Measurements from ENCODE around the gene KLRC3.
"Not testable (repeated sequence)": the region's sequence is repeated elsewhere in the genome, so short reads cannot be mapped to it uniquely, and the experiment has no call there.

Gene KLRC3

DNA sequence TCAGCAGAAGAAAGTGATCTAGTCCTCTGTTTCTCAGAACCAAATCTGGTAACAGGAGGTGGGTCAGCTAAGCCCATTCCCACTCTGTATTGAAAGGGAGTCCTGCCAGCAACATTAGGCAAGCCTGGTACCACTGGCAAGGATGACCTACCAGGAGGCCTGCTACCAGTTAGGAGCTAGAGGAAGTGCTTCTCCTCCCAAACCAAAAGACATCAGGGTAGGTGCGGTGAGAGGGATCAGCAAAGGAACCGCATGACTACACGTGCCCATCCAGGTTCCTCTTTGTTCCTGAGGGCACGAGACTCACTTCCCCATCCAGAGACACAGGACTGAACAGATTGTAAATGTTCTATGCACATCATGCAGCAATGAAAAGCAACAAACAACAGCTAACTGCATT is 13.7 kb downstream of the KLRC3 start:
- DNase-seq, result peak; percentile 74
- in situ Hi-C loops (cut with MboI; ENCODE audit: low pct_unique_long_range_greater_than_20kb, low sequenced_read_pairs), result loop anchor here (10.0 kb wide), 1 partner anchor 52 kb away; no protein-coding TSS in a partner anchor

DNA sequence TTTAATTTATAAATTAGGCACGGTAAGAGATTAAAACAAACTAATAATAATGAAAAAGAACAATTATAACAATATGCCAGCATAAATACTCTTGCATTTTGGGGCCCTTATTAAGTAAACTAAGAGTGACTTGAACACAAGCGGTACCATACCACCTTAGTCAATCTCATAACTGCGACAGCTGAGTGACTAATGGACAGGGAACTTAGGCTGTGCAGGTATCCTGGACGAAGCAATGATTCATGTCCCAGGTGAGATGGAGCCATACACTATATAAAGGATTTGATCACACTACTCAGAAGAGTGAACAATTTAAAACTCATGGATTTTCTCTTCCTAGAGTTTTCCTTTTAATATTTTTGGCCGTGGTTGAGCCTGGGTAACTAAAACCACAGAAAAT is 15.1 kb downstream of the KLRC3 start:
- in situ Hi-C loops (cut with MboI; ENCODE audit: low pct_unique_long_range_greater_than_20kb, low sequenced_read_pairs), result loop anchor here (10.0 kb wide), 1 partner anchor 50 kb away; no protein-coding TSS in a partner anchor
- no peak for DNase-seq

DNA sequence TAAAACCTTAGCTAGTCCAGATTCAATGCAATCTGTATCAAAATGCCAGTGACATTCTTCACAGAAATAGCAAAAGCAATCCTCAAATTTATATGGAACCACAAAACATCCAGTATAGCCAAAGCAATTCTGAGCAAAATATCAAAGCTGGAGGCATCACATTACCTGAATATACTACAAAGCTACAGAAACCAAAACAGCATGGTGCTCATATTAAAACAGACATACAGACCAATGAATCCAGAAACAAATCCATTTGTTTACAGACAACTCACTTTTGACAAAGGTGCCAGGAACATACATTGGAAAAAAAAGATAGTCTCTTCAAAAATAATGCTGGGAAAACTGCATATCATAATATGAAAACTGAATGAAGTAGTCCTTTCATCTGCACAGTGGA is 15.6 kb downstream of the KLRC3 start:
- in situ Hi-C loops (cut with MboI; ENCODE audit: low pct_unique_long_range_greater_than_20kb, low sequenced_read_pairs), result loop anchor here (10.0 kb wide), 1 partner anchor 50 kb away; no protein-coding TSS in a partner anchor
- no peak for DNase-seq

DNA sequence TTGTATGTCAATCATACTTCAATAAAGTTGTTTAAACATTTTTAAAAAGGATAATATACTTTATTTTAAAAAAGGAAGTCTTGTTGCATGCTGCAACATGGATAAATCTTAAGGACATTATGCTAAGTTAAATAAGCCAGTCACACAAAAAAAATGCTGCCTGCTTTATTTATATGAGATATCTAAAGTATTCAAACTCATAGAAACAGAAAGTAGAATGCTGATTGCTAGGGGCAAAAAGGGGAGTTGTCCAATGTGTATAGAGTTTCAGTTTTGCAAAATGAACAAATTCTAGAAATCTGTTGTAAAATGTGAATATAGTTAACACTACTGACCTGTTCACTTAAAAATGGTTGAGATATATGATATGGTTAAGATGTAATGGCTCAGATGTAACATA is 19.6 kb downstream of the KLRC3 start:
- in situ Hi-C loops (cut with MboI; ENCODE audit: low pct_unique_long_range_greater_than_20kb, low sequenced_read_pairs), result loop anchor here (10.0 kb wide), 1 partner anchor 46 kb away; no protein-coding TSS in a partner anchor
- DNase-seq, result no peak

DNA sequence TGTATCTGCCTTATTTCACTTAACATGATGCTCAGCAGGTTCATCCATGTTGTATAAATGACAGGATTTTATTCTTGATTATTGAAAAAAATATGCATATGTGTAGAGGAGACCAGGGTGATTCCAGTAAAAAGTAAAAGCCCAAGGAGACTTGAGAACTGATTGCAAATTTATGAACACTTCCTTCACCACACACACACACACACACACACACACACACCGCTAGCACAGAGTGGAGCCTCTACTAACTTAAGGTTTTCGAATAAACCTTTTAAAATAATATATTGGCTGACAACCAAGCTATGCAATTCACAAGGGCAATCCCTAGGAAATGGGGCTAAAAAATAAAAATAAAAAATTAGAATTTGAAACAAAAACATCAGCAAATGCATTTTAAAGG is 22.2 kb downstream of the KLRC3 start:
- in situ Hi-C loops (cut with MboI; ENCODE audit: low pct_unique_long_range_greater_than_20kb, low sequenced_read_pairs), result no loop called here
- no peak for DNase-seq

DNA sequence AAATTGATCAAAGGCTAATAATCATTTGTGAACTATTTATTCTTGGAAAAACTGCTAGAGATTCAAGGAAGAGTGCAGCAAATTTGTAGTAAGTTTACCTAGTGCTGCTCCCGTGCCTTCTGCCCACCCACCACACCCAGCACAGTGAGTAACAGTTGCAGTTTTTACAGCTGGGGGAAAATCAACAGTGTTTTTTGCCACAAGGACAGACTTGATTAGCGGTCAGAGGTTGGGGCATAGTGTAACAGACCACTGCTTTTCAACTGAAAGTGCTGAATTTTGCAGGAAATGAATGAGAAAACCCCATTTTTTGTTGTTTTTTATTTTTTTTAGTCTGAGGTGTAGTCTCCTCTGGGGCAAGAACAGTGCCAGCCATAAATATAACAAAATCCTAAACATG is 23.1 kb downstream of the KLRC3 start:
- no peak for DNase-seq
- in situ Hi-C loops (cut with MboI; ENCODE audit: low pct_unique_long_range_greater_than_20kb, low sequenced_read_pairs), result no loop called here

DNA sequence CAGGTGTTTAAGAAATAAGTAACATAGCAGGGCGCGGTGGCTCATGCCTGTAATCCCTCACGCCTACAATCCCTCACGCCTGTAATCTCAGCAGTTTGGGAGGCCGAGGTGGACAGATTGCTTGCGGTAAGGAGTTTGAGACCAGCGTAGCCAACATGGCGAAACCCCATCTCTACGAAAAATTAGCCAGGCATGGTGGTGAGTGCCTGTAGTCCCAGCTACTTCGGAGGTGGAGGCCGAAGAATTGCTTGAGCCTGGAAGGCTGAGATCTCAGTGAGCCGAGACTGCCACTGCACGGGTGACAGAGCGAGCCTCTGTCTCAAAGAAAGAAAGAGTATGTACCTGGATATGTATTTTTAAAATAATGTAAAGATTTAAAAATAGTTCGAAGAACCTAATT is 24.2 kb downstream of the KLRC3 start:
- in situ Hi-C loops (cut with MboI; ENCODE audit: low pct_unique_long_range_greater_than_20kb, low sequenced_read_pairs), result not testable (repeated sequence)

DNA sequence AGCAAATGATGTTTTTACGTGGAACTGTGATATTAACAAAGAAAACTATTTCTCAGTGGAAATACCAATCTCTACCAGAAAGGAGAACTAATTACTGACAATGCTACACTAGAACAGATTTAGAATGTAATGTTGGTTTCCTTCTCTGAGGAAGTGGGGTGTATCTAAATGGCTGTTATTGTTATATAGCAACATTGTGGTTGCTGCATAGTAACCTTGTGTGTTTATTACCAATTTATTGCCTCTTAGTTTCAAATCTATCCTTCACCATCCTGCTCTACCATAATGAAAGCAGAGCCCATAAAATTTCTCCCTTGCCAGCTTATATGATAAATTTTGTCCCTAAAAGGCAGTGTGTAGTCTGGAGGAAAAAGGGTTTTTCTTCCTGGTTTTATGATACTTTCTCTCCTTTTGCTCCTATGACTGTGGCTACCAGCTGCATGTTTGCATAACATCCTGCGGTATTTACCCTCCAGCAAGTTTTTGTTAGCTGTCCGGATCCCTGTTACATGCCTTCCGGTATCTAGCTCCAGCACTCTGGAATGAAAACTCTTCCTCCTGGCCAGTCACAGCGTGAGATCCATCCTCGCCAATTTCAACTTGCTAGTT is 24.9 kb downstream of the KLRC3 start:
- peak; percentile 67 for DNase-seq
- in situ Hi-C loops (cut with MboI; ENCODE audit: low pct_unique_long_range_greater_than_20kb, low sequenced_read_pairs), result no loop called here

More for the DNA sequence above, 24.2 kb downstream of the KLRC3 start:
- not testable (repeated sequence) for DNase-seq

DNA sequence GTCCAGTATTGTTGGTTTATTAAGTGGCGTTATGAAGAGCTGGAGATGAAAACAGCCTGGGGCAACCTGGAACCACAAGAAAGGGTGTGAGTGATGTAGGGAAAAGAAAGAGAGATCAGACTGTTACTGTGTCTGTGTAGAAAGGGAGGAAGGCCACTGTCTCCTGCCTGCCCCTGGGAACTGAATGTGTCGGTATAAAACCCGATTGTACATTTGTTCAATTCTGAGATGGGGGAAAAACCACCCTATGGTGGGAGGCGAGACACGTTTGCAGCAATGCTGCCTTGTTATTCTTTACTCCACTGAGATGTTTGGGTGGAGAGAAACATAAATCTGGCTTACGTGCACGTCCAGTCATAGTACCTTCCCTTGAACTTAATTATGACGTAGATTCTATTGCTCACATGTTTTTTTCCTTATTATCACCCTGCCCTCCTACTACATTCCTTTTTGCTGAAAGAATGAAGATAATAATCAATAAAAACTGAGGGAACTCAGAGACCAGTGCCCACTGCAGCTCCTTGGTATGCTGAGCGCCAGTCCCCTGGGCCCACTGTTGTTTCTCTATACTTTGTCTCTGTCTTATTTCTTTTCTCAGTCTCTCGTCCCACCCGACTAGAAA is 25.8 kb downstream of the KLRC3 start:
- DNase-seq; in situ Hi-C loops (cut with MboI; ENCODE audit: low pct_unique_long_range_greater_than_20kb, low sequenced_read_pairs): not testable (repeated sequence)

DNA sequence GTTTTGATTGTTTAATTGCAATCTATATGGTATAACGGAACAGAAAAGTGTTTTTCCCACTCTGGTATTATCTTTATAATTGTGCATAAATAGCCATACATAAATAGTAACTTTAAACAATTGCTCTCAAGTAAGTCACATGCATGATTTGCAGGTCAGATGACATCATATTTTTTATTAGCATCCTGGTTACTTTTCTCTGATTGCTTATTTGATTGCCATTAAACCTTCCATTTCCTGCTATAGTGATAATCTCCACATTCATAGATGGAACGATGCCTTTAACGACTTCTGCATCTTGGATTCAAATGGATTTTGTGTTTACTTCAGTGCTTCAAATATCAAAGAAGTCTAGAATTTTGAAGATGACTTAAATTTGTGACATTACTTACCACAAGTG is 27.1 kb downstream of the KLRC3 start:
- no peak for DNase-seq
- in situ Hi-C loops (cut with MboI; ENCODE audit: low pct_unique_long_range_greater_than_20kb, low sequenced_read_pairs), result no loop called here

DNA sequence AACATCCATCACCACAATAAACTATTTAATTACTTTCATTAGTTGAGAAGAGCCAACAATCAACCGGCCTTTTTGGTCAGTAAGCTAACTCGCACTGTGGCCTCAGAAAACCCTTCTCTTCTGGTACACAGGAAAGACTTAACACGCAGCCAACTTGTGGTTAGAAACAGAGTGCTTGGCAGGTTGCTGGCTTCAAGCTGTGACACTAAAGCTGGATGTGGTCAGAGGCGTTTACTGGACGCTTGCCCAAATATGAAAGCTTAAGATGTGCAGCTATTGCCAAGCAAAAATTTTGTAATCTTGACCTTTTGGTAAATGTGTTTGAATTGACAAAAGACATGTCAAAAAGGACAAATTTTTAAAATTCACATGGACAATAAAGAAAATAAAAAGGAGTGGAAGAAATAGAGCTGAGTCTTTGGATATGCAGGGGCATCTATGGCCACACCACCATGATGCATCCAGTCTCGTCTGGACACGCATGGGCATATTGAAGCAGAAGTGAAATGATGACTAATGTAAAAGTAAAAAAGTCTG is 27.9 kb downstream of the KLRC3 start:
- in situ Hi-C loops (cut with MboI; ENCODE audit: low pct_unique_long_range_greater_than_20kb, low sequenced_read_pairs), result no loop called here
- peak; percentile 70 for DNase-seq

DNA sequence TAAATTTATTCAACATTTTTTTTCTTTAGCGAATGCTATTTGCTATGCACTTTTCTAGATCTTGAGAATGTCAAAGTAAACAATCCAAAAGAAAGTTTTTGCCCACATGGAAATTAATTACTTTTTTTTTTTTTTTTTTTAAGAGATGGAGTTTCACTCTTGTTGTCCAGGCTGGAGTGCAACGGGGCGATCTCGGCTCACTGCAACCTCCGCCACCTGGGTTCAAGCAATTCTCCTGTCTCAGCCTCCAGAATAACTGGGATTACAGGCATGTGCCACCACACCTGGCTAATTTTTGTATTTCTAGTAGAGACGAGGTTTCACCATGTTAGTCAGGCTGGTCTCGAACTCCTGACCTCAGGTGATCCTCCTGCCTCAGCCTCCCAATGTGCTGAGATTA is 29.4 kb downstream of the KLRC3 start:
- DNase-seq; in situ Hi-C loops (cut with MboI; ENCODE audit: low pct_unique_long_range_greater_than_20kb, low sequenced_read_pairs): not testable (repeated sequence)

DNA sequence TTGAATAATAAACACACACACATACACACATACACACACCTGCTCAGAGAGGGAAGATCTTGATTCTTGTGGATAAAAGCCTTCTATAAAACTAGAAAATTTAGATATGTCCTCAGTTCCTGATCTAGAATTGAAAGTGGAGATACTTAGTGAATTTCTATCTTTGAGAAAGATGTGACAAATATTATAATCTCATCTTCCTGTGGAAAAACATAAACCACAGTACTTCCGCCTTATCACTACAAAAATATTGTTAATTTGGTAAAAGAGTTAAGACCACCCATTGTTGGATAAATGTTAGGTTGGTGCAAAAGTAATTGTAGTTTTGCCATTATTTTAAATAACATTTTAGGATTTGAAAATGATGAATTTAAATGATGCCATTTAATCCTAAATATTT is 30.5 kb downstream of the KLRC3 start, which contains the start of gene KLRK1:
Gene KLRK1, minus strand, starts transcription at position 138 of the 400 bp plus-strand sequence. CDS start 1,231 bp downstream, outside the sequence.
- in situ Hi-C loops (cut with MboI; ENCODE audit: low pct_unique_long_range_greater_than_20kb, low sequenced_read_pairs), result no loop called here

DNA sequence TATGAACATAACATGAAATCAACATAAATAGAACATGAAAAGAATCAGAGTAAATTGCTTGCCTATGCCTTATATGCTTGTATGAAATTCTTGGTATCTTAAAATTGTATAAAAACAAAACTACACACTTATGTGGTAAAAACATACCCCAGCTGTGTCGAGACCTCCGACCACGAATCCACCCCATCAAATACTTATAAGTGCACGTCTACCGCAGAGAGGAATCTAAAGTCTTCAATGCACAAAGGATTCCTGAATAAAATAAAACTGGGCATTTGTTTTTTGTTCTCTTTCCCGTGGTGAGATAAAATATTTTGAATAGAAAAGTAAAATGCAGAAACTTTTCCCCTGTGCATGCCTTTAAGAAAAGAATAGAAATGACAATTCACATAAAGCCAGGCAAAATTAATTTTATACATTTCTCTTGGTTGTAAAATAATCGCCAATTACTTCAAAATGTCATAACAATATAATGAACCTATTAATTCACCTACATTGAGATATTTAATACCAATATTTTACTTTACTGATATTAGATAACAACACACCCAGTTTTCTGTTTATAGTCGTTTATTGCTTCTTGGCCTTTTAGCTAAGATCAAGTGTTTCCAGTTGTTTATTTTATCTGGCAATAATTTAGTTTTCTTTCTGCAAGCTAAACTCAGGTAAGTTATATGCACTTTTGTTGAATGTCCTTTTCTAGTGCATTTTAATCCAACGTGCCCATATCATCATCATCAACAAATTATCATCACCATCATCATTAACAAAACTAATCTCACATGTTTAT is 31.6 kb downstream of the KLRC3 start:
- no peak for DNase-seq
- in situ Hi-C loops (cut with MboI; ENCODE audit: low pct_unique_long_range_greater_than_20kb, low sequenced_read_pairs), result no loop called here

More for the DNA sequence above, 30.5 kb downstream of the KLRC3 start, which contains the start of gene KLRK1:
- no peak for DNase-seq

DNA sequence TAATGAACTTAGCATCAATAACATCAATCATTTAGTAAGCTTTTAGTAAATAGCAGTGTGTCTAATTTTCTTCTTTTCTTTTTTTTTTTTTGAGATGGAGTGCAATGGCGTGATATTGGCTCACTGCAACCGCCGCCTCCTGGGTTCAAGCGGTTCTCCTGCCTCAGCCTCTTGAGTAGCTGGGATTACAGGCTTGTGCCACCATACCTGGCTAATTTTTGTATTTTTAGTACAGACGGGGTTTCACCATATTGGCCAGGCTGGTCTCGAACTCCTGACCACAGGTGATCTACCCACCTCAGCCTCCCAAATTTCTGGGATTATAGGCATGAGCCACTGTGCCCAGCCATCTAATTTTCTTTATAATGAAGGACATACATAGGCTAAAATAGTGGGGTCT is 32.9 kb downstream of the KLRC3 start:
- DNase-seq; in situ Hi-C loops (cut with MboI; ENCODE audit: low pct_unique_long_range_greater_than_20kb, low sequenced_read_pairs): not testable (repeated sequence)

DNA sequence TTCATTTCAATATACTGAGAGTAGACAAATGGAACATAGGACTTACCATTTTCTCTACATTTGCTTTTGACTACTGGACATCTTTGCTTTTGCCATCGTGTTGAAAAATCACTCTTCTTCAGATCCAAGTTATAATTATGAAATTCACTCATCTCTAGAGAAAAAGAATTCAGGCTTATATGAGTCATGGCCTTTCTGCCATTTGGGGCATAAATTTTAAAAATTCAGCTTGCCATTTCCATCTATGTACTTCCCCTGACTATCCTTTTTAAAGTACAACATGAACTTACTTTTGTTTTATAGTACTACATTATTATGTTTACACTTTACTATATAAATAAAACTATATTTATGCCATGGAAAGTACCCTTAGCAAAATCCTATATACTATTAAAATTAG is 33.5 kb downstream of the KLRC3 start:
- DNase-seq, result no peak
- in situ Hi-C loops (cut with MboI; ENCODE audit: low pct_unique_long_range_greater_than_20kb, low sequenced_read_pairs), result no loop called here

DNA sequence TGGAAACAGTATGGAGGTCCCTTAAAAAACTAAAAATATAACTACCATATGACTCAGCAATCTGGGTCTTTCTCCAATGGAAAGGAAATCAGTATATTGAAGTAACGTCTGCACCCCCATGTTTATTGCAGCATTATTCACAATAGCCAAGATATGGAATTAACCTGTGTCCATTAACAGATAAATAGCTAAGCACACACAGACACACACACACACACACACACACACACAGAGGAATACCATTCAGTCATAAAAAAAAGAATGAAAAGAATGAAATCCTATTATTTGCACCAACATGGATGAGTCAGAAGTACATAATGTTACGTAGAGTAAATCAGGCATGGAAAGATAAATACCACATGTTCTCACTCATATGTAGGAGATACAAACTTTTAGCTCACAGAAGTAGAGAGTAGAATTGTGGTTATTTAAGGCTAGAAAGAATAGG is 35.2 kb downstream of the KLRC3 start:
- in situ Hi-C loops (cut with MboI; ENCODE audit: low pct_unique_long_range_greater_than_20kb, low sequenced_read_pairs), result no loop called here
- no peak for DNase-seq

DNA sequence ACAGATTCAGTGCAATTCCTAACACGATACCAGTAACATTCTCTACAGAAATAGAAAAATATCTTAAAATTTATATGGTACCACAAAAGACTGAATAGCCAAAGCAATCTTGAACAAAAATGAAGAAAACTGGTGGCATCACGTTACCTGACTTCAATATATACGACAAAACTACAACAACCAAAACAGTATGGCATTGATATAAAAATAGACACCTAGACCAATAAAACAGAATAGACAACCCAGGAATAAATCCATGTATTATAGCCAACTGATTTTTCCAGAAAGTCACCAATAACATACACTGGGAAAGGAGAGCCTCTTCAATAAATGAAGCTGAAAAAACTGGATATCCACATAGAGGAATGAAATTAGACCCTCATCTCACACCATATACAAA is 36.2 kb downstream of the KLRC3 start:
- no peak for DNase-seq
- in situ Hi-C loops (cut with MboI; ENCODE audit: low pct_unique_long_range_greater_than_20kb, low sequenced_read_pairs), result no loop called here

DNA sequence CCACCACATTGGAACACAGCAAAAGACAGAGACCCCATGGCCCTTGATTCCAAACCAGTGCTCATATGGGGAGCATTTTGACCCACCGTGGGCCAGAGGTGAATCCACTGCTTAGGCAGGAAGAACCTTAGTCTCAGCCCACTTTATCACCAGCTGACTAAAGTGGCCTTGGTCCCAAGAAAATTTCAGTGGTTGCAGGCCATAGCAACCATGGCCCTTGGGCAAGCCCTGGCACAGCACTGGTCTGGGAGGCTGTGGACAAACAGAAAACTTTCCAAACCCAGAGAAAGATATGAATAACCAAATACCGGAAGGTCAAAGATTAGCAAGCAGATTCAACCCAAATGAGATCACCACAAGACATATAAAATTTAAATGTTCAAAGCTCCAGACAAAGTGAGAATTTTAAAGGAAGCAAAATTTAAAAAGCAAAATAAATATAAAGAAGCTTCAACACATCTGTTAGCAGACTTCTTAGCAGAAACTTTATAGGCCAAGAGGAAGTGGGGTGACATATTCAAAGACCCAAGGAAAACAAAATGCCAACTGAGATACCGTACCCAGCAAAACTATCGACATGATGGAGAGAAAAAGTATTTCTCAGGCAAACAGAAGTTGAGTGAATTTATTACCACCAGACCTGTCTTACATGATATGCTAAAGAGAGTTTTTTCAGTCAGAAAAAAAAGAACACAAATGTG is 38.3 kb downstream of the KLRC3 start:
- no peak for DNase-seq
- in situ Hi-C loops (cut with MboI; ENCODE audit: low pct_unique_long_range_greater_than_20kb, low sequenced_read_pairs), result no loop called here
